H9 (cell line): Measurements from ENCODE around the gene NDC1. TPM values are rescaled to one million over a fixed set of nuclear protein-coding genes. Genes with fewer than 3 reads are reported as not detected.

Experiments used
- DNase-seq: peaks from one replicate; pipeline ENCODE4 v3.0.0-alpha.2; 2017
- H2AFZ ChIP-seq: one replicate; pipeline ENCODE4 v1.6.1; 2013; ENCODE audit warnings: mild to moderate bottlenecking, low read length, control low read depth, moderate library complexity
- H2AK5ac ChIP-seq: 2 replicates; pipeline ENCODE4 v1.6.1; 2013; ENCODE audit warnings: low read length, control low read depth, mixed read lengths; ENCODE audit not compliant: insufficient read length
- H2BK120ac ChIP-seq: one replicate; pipeline ENCODE4 v1.6.1; 2013; ENCODE audit warnings: low read depth, mild to moderate bottlenecking, low read length, control low read depth, inconsistent platforms; ENCODE audit not compliant: poor library complexity, severe bottlenecking
- H2BK12ac ChIP-seq: 2 replicates; pipeline ENCODE4 v1.6.1; 2013; ENCODE audit warnings: low read length, control low read depth, mixed read lengths, low read depth; ENCODE audit not compliant: insufficient read length
- H2BK15ac ChIP-seq: 2 replicates; pipeline ENCODE4 v1.6.1; 2013; ENCODE audit warnings: low read depth, low read length, control low read depth
- H2BK20ac ChIP-seq: one replicate; pipeline ENCODE4 v1.6.1; 2013; ENCODE audit warnings: low read depth, mild to moderate bottlenecking, low read length, control low read depth, inconsistent platforms; ENCODE audit not compliant: poor library complexity, severe bottlenecking
- H2BK5ac ChIP-seq: 2 replicates; pipeline ENCODE4 v1.6.1; 2013; ENCODE audit warnings: low read length, control low read depth, mixed read lengths; ENCODE audit not compliant: insufficient read length
- H3K14ac ChIP-seq: 2 replicates; pipeline ENCODE4 v1.6.1; 2013; ENCODE audit warnings: low read length, control low read depth; ENCODE audit not compliant: insufficient read depth
- H3K18ac ChIP-seq: 2 replicates; pipeline ENCODE4 v1.6.1; 2013; ENCODE audit warnings: low read depth, mild to moderate bottlenecking, mixed read lengths, low read length, control low read depth; ENCODE audit not compliant: insufficient read length
- H3K23ac ChIP-seq: 2 replicates; pipeline ENCODE4 v1.6.1; 2013; ENCODE audit warnings: low read length, control low read depth, mixed read lengths, low read depth; ENCODE audit not compliant: insufficient read length
- H3K23me2 ChIP-seq: 2 replicates; pipeline ENCODE4 v1.6.1; 2013; ENCODE audit warnings: low read depth, mild to moderate bottlenecking, mixed read lengths, low read length, control low read depth; ENCODE audit not compliant: insufficient read length, poor library complexity, severe bottlenecking
- H3K27ac ChIP-seq: 2 replicates; pipeline ENCODE4 v1.5.1; 2013; ENCODE audit warnings: low read length, control low read depth, mixed read lengths, low read depth; ENCODE audit not compliant: insufficient read length
- H3K27me3 ChIP-seq: 2 replicates; pipeline ENCODE4 v1.6.1; 2013; ENCODE audit warnings: low read length, control low read depth, inconsistent platforms; ENCODE audit not compliant: insufficient read depth
- H3K4ac ChIP-seq: 2 replicates; pipeline ENCODE4 v1.6.1; 2013; ENCODE audit warnings: low read depth, mild to moderate bottlenecking, control low read depth, inconsistent platforms, low read length, moderate library complexity
- H3K4me1 ChIP-seq: 2 replicates; pipeline ENCODE4 v1.6.1; 2013; ENCODE audit warnings: low read length, control low read depth, inconsistent platforms; ENCODE audit not compliant: insufficient read depth
- H3K4me2 ChIP-seq: 2 replicates; pipeline ENCODE4 v1.6.1; 2013; ENCODE audit warnings: low read length, control low read depth, mixed read lengths; ENCODE audit not compliant: insufficient read length, insufficient read depth
- H3K56ac ChIP-seq: 2 replicates; pipeline ENCODE4 v1.6.1; 2013; ENCODE audit warnings: low read depth, mild to moderate bottlenecking, mixed read lengths, low read length, control low read depth; ENCODE audit not compliant: insufficient read length
- H3K79me1 ChIP-seq: 2 replicates; pipeline ENCODE4 v1.6.1; 2013; ENCODE audit warnings: low read depth, mild to moderate bottlenecking, moderate library complexity, low read length, control low read depth, inconsistent platforms; ENCODE audit not compliant: insufficient read depth, poor library complexity, severe bottlenecking
- H3K79me2 ChIP-seq: 2 replicates; pipeline ENCODE4 v1.6.1; 2013; ENCODE audit warnings: low read length, control low read depth, inconsistent platforms; ENCODE audit not compliant: insufficient read depth
- H3K9ac ChIP-seq: 2 replicates; pipeline ENCODE4 v1.6.1; 2013; ENCODE audit warnings: low read length, control low read depth, mixed read lengths; ENCODE audit not compliant: insufficient read length; ENCODE audit errors: extremely low read depth
- H3K9me3 ChIP-seq: one replicate; pipeline ENCODE4 v1.6.1; 2013; ENCODE audit warnings: low read depth, low read length, inconsistent platforms; ENCODE audit not compliant: control insufficient read depth
- H3T11ph ChIP-seq: one replicate; pipeline ENCODE4 v1.6.1; 2013; ENCODE audit warnings: mild to moderate bottlenecking, low read length, control low read depth, inconsistent platforms
- H4K20me1 ChIP-seq: one replicate; pipeline ENCODE4 v1.6.1; 2013; ENCODE audit not compliant: control insufficient read depth, insufficient read length, insufficient read depth
- H4K5ac ChIP-seq: 2 replicates; pipeline ENCODE4 v1.6.1; 2013; ENCODE audit warnings: low read depth, mild to moderate bottlenecking, mixed read lengths, low read length, control low read depth; ENCODE audit not compliant: insufficient read length
- H4K8ac ChIP-seq: replicated peaks from 2 replicates; pipeline ENCODE4 v1.6.1; 2013; ENCODE audit warnings: low read length, control low read depth, mixed read lengths, low read depth; ENCODE audit not compliant: insufficient read length
- H4K91ac ChIP-seq: 2 replicates; pipeline ENCODE4 v1.6.1; 2013; ENCODE audit warnings: low read depth, mild to moderate bottlenecking, moderate library complexity, mixed read lengths, low read length, control low read depth; ENCODE audit not compliant: insufficient read length
- H3K27ac Mint-ChIP-seq, 3 experiments: 2 replicates in 2 of 3; 3 replicates in 1 of 3; pipeline ENCODE4 v1.8.0; 2020 to 2021; ENCODE audit warnings: mixed read lengths in 3 of 3, mild to moderate bottlenecking in 1 of 3, moderate library complexity in 1 of 3
- H3K27me3 Mint-ChIP-seq: 2 replicates; pipeline ENCODE4 v1.8.0; 2021; ENCODE audit warnings: low read depth, mild to moderate bottlenecking, moderate library complexity, mixed read lengths
- H3K36me3 Mint-ChIP-seq, 3 experiments: 2 replicates in 2 of 3; 3 replicates in 1 of 3; pipeline ENCODE4 v1.8.0; 2020 to 2021; ENCODE audit warnings: low read depth in 3 of 3, mixed read lengths in 3 of 3; ENCODE audit not compliant: insufficient read depth in 1 of 3
- H3K4me1 Mint-ChIP-seq, 2 experiments: 2 replicates each; pipeline ENCODE4 v1.8.0; 2020; ENCODE audit warnings: mixed read lengths in 2 of 2
- H3K4me3 Mint-ChIP-seq, 2 experiments: 2 replicates in 1 of 2; 3 replicates in 1 of 2; pipeline ENCODE4 v1.8.0; 2020 to 2021; ENCODE audit warnings: mild to moderate bottlenecking in 2 of 2, mixed read lengths in 2 of 2, moderate library complexity in 1 of 2
- H3K9me3 Mint-ChIP-seq, 2 experiments: 2 replicates in 1 of 2; 3 replicates in 1 of 2; pipeline ENCODE4 v1.8.0; 2020; ENCODE audit warnings: mild to moderate bottlenecking in 2 of 2, mixed read lengths in 2 of 2, moderate library complexity in 1 of 2
- WGBS: extraction: QIAGEN DNeasy Blood & Tissue Kit; methylation state at CpG from one replicate; pipeline ENCODE4 v1.1.7; 2013; ENCODE audit warnings: missing lambda C conversion rate, low lambda C conversion rate, mixed read lengths; ENCODE audit not compliant: insufficient read length; ENCODE audit errors: extremely low coverage; 5-methylcytosine and 5-hydroxymethylcytosine counted together
- total RNA-seq: library from RNA; stranded (reverse); gene quantifications from 2 replicates; pipeline ENCODE4 v1.2.1, GENCODE V29; 2021
- TF ChIP-seq, protein P1 (sequence below): fragments of 200-600 bp; sonication (generic); conservative IDR thresholded peaks from 3 replicates; pipeline ENCODE4 v1.8.0; 2021; ENCODE audit warnings: antibody characterized with exemption, mild to moderate bottlenecking

NDC1 gene
- total RNA-seq, 1 experiment from 2014 or later = 49.3 TPM

DNA sequence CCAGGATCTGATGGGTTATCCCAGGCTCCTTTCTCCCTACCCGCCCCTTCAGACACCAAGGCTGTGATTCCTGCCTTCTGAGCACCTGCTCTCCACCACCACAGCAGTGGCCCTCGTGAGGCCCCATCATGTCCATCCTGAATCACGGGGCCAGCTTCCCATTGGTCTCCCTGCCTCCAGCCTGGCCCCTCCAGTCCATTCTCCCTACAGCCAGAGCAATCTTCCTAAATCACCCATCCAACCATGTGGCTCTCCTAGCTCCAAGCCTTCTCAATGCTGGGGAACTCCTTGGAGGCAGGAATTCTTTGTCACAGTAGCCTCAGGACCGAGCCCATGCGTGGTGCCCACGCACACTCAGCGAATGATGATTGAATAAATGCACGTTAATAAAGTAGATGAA is 90.3 kb downstream of the NDC1 start:
- H4K20me1 ChIP-seq = no peaks in the 10 kb centered on the region
- no peak overlapping the region for H2BK12ac ChIP-seq
- H4K5ac ChIP-seq = no peak overlapping the region
- H3K9ac ChIP-seq = no peak overlapping the region
- no peaks in the 10 kb centered on the region for H3K79me2 ChIP-seq
- H3K14ac ChIP-seq = no peak overlapping the region
- no peaks in the 10 kb centered on the region for H3K23me2 ChIP-seq
- H3K23ac ChIP-seq = no peak overlapping the region
- no peaks in the 10 kb centered on the region for H3K9me3 ChIP-seq
- Mint-ChIP-seq H3K36me3 (no peaks in the 10 kb centered on the region), H3K27ac (no peak overlapping the region), H3K9me3 (peaks cover under 1% of the 10 kb centered on the region in 2 experiments; a peak in 2 of 5 replicates), H3K4me1 (no peaks in the 10 kb centered on the region), H3K27me3 (peaks cover 45% of the 10 kb centered on the region), H3K4me3 (no peak overlapping the region)
- no peak overlapping the region for H4K8ac ChIP-seq
- no CpG with 5 or more reads among the region's 8 CpGs for WGBS
- H3K27ac ChIP-seq = no peak overlapping the region
- no peaks in the 10 kb centered on the region for H3K79me1 ChIP-seq
- no peak overlapping the region for H2BK20ac ChIP-seq
- no peak for DNase-seq
- H4K91ac ChIP-seq = no peak overlapping the region
- no peak overlapping the region for H3K4me2 ChIP-seq
- H2BK5ac ChIP-seq = no peak overlapping the region
- no peak overlapping the region for H3K18ac ChIP-seq
- no peak overlapping the region for H2BK120ac ChIP-seq
- no peak overlapping the region for H3T11ph ChIP-seq
- TF ChIP-seq, protein P1, sequence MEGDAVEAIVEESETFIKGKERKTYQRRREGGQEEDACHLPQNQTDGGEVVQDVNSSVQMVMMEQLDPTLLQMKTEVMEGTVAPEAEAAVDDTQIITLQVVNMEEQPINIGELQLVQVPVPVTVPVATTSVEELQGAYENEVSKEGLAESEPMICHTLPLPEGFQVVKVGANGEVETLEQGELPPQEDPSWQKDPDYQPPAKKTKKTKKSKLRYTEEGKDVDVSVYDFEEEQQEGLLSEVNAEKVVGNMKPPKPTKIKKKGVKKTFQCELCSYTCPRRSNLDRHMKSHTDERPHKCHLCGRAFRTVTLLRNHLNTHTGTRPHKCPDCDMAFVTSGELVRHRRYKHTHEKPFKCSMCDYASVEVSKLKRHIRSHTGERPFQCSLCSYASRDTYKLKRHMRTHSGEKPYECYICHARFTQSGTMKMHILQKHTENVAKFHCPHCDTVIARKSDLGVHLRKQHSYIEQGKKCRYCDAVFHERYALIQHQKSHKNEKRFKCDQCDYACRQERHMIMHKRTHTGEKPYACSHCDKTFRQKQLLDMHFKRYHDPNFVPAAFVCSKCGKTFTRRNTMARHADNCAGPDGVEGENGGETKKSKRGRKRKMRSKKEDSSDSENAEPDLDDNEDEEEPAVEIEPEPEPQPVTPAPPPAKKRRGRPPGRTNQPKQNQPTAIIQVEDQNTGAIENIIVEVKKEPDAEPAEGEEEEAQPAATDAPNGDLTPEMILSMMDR = no peak
- H2AFZ ChIP-seq = no peak overlapping the region
- H3K27me3 ChIP-seq = no peaks in the 10 kb centered on the region
- no peak overlapping the region for H3K56ac ChIP-seq
- H3K4me1 ChIP-seq = no peaks in the 10 kb centered on the region
- no peak overlapping the region for H2BK15ac ChIP-seq
- no peak overlapping the region for H3K4ac ChIP-seq
- no peak overlapping the region for H2AK5ac ChIP-seq
